Gastrocnemius medialis (tissue), 4 donors: ENCODE measurements around the gene ARHGAP30. TPM values are rescaled to one million over a fixed set of nuclear protein-coding genes. Genes with fewer than 3 reads are reported as not detected.
"Not testable (repeated sequence)": the region's sequence is repeated elsewhere in the genome, so short reads cannot be mapped to it uniquely, and the experiment has no call there.

ENCODE experiments used
- ATAC-seq, 2 donors: fragments of 150-250 bp; one replicate each; pipeline ENCODE4 v1.9.1; 2016
- DNase-seq, 2 donors: peaks; one replicate each; pipeline ENCODE4 v3.0.0-alpha.2; 2019
- H3K27ac ChIP-seq, 4 donors: fragments of 200-600 bp; sonication (generic); 1 replicate in 1 of 4; 2 replicates in 3 of 4; pipeline ENCODE4 v1.5.1; 2016 to 2018; ENCODE audit warnings: mild to moderate bottlenecking in 2 of 4, moderate library complexity in 1 of 4
- H3K27me3 ChIP-seq, 3 donors: fragments of 200-600 bp; sonication (generic) in 2 of 3; 1 replicate in 1 of 3; 2 replicates in 2 of 3; pipeline versions ENCODE4 v1.5.1 to v1.6.0; 2016 to 2019; ENCODE audit warnings: mild to moderate bottlenecking in 1 of 3, moderate library complexity in 1 of 3
- H3K36me3 ChIP-seq, 2 donors: fragments of 200-600 bp; sonication (generic) in 1 of 2; one replicate each; pipeline ENCODE4 v1.5.1; 2017 to 2018
- H3K4me1 ChIP-seq, 2 donors: fragments of 200-600 bp; sonication (generic) in 1 of 2; one replicate each; pipeline ENCODE4 v1.5.1; 2016 to 2017; ENCODE audit warnings: mild to moderate bottlenecking in 2 of 2
- H3K4me3 ChIP-seq, 4 donors: fragments of 200-600 bp; sonication (generic) in 3 of 4; 1 replicate in 1 of 4; 2 replicates in 3 of 4; pipeline ENCODE4 v1.5.1; 2016 to 2019; ENCODE audit warnings: mild to moderate bottlenecking in 2 of 4
- H3K9me3 ChIP-seq, 3 donors: fragments of 200-600 bp; sonication (generic) in 2 of 3; 1 replicate in 1 of 3; 2 replicates in 2 of 3; pipeline ENCODE4 v1.5.1; 2016 to 2019
- CTCF ChIP-seq, 5 experiments: fragments of 450-650 bp in 3 of 5; fragments of 200-600 bp in 2 of 5; sonication (generic) in 2 of 5; IDR thresholded peaks in 4 of 5; conservative IDR thresholded peaks in 1 of 5; 1 replicate in 4 of 5; 2 replicates in 1 of 5; pipeline ENCODE4 v1.5.1; 2016 to 2019; ENCODE audit warnings: antibody characterized with exemption in 5 of 5, mild to moderate bottlenecking in 3 of 5, moderate library complexity in 3 of 5
- POLR2A ChIP-seq, 2 donors: fragments of 450-650 bp; IDR thresholded peaks; one replicate each; pipeline ENCODE4 v1.6.1; 2017; ENCODE audit warnings: antibody characterized with exemption in 2 of 2, mild to moderate bottlenecking in 2 of 2, moderate library complexity in 2 of 2
- in situ Hi-C, 4 donors: fragments of 200-750 bp; cut with MboI; loops; one replicate each; pipeline versions ENCODE4 v1.15.0 to v1.8.0; 2017; ENCODE audit warnings: low sequenced_read_pairs in 4 of 4
- intact Hi-C: fragments of 100-400 bp; cut with DNase I; formaldehyde crosslinking; loops from one replicate; pipeline ENCODE4 v1.15.1; 2023; ENCODE audit warnings: low total_unique reads
- total RNA-seq, 4 donors: library from RNA; depleted of rRNA; stranded (reverse); fragments of >200 nt; gene quantifications; one replicate each; pipeline versions ENCODE4 v1.1.0 to v1.2.3, GENCODE V29; 2016

The ARHGAP30 gene
- total RNA-seq, 4 donors from 2014 or later, result 0.61 to 1.6 (median 1.0) TPM

GRCh38 chr1:161021165-161021969 is 48.3 kb downstream of the ARHGAP30 start:
- no peaks in the 10 kb centered on the region for H3K9me3 ChIP-seq
- H3K4me3 ChIP-seq, result peak overlapping the region; percentile 50 to 70 (median 64)
- intact Hi-C loops (no loop called here), in situ Hi-C loops (no loop called here)
- H3K4me1 ChIP-seq, result peaks cover 0 to 12% of the 10 kb centered on the region in 2 donors
- DNase-seq (peak; percentile 53 to 82), ATAC-seq (peak; percentile 83 to 94)
- H3K27ac ChIP-seq, result peak overlapping the region; percentile 67 to 79 (median 78)
- H3K27me3 ChIP-seq, result peaks cover 0 to 33% (median 8%) of the 10 kb centered on the region in 3 donors
- H3K36me3 ChIP-seq, result no peaks in the 10 kb centered on the region
- TF ChIP-seq CTCF (IDR thresholded peaks at IDR 0.05 in 4 of 5, conservative IDR thresholded peaks at IDR 0.05 in 1 of 5), result no peak
- TF ChIP-seq POLR2A (IDR thresholded peaks at IDR 0.05), result peak in 1 of 2 donors; percentile 11

- Histone ChIP-seq H3K4me3 (peak within 1 kb of the TSS; percentile 50 to 70 (median 64)), H3K4me1 (peaks cover 0 to 12% of the 10 kb centered on the region in 2 donors), H3K27me3 (peaks cover 0 to 33% (median 8%) of the 10 kb centered on the region in 3 donors), H3K36me3 (no peaks in the 10 kb centered on the region), H3K27ac (peak within 1 kb of the TSS; percentile 67 to 79 (median 78)), H3K9me3 (no peaks in the 10 kb centered on the region)
- DNase-seq, result peak in 1 of 2 donors; percentile 34
- peak in 1 of 2 donors; percentile 46 for TF ChIP-seq POLR2A (IDR thresholded peaks at IDR 0.05)
- TF ChIP-seq CTCF (IDR thresholded peaks at IDR 0.05 in 4 of 5, conservative IDR thresholded peaks at IDR 0.05 in 1 of 5), result peak in 4 of 5 experiments; percentile 8 to 28 (median 12)
- ATAC-seq, result peak; percentile 46 to 51
- in situ Hi-C loops, result no loop called here
- intact Hi-C loops, result no loop called here
Observed at GRCh38 chr1:161020509-161021164, 49.1 kb downstream of the ARHGAP30 start, which contains the start of gene F11R. Gene F11R, minus strand, starts transcription at chr1:161021152. Its CDS starts 79 bp downstream, at chr1:161021073.

GRCh38 chr1:161019751-161020495 is 49.8 kb downstream of the ARHGAP30 start:
- in situ Hi-C loops (no loop called here), intact Hi-C loops (no loop called here)
- Histone ChIP-seq H3K36me3 (no peaks in the 10 kb centered on the region), H3K4me1 (peaks cover 0 to 12% of the 10 kb centered on the region in 2 donors), H3K27me3 (peaks cover 0 to 33% (median 8%) of the 10 kb centered on the region in 3 donors), H3K27ac (peak overlapping the region; percentile 67 to 79 (median 78)), H3K4me3 (peak overlapping the region; percentile 50 to 70 (median 64)), H3K9me3 (no peaks in the 10 kb centered on the region)
- ATAC-seq (peak in 1 of 2 donors; percentile 43), DNase-seq (no peak)
- TF ChIP-seq CTCF (IDR thresholded peaks at IDR 0.05 in 4 of 5, conservative IDR thresholded peaks at IDR 0.05 in 1 of 5) (no peak), POLR2A (IDR thresholded peaks at IDR 0.05) (no peak)

GRCh38 chr1:161019111-161019660 is 50.5 kb downstream of the ARHGAP30 start:
- peaks cover 0 to 12% of the 10 kb centered on the region in 2 donors for H3K4me1 ChIP-seq
- H3K36me3 ChIP-seq, intact Hi-C loops, H3K9me3 ChIP-seq, DNase-seq, in situ Hi-C loops, ATAC-seq: not testable (repeated sequence)
- H3K27ac ChIP-seq, result peak overlapping the region in 3 of 4 donors; percentile 77 to 79 (median 78)
- peak overlapping the region in 1 of 4 donors; percentile 50 for H3K4me3 ChIP-seq
- H3K27me3 ChIP-seq, result peaks cover 0 to 33% (median 8%) of the 10 kb centered on the region in 3 donors
